Measurements from ENCODE around the gene FKBP3. TPM values are rescaled to one million over a fixed set of nuclear protein-coding genes. Genes with fewer than 3 reads are reported as not detected.
"Not testable (repeated sequence)": the region's sequence is repeated elsewhere in the genome, so short reads cannot be mapped to it uniquely, and the experiment has no call there.

Gene FKBP3
- polyA plus RNA-seq, 3 donors = 115 to 119 (median 119) TPM

DNA sequence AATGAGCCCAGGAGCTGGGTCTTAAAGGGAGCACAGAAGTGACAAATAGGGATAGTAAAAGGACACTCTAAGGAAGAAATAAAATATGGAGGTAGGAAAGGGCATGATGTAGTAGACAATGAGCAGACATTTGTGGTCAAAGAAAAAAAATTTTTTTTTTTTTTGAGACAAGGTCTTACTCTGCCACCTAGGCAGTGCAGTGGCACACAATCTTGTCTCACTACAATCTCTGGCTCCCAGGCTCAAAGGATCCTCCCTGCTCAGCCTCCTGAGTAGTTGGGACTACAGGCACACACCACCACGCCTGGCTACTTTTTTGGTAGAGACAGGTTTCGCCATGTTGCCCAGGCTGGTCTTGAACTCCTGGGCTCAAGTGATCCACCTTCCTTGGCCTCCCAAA, 8.5 kb downstream of the FKBP3 start:
- DNase-seq = no peak

DNA sequence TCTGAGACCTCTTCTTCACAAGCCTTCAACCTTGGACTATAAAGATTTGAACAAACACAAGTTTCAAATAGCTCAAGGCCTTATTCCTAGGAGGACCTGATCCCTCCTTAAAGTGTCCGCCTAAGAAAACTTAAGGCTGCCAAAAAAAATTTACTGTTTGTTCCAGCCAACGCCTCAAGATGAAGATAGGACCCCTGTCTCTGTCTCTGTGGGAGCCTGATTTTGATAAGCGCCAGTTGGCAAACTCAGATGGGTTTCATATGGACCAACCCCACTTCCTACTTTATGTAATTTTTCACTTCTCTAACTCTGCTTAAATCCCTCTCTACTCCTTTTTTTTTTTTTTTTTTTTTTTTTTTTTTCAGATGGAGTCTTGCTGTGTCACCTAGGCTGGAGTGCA, 11.0 kb downstream of the FKBP3 start:
- DNase-seq = no peak

DNA sequence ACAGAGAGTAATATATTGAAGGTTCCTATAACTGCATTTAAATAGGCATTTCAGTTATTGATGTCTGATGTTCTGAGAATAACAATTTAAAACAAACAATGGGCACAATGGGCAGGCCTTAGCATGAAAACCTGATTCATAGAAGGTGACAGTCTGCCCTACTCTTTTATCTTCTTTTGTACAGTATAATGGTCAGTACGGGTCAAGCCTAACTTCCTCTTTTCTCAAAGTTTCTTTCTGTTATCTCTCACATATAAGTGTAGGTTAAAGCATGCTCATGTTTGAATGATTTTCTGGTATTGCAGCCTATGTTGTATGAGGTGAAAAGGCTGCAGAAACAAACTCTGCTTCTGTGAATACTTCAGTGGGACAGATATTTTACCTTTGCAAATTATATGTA, 14.2 kb downstream of the FKBP3 start:
- no peak for DNase-seq

DNA sequence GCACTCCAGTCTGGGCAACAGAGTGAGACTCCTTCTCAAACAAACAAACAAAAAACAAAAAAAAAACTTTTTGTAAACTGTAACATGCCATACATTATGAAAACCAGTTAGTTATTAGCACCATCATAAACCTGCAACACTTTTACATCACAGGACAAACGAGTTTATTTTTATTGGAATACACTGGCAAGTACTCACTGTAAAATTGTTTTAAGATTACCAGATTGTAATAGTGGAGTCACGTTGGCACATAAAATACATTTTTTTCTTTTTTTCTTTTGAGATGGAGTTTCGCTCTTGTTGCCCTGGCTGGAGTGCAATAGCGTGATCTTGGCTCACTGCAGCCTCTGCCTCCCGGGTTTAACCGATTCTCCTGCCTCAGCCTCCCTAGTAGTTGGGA, 15.7 kb downstream of the FKBP3 start:
- no peak for DNase-seq

DNA sequence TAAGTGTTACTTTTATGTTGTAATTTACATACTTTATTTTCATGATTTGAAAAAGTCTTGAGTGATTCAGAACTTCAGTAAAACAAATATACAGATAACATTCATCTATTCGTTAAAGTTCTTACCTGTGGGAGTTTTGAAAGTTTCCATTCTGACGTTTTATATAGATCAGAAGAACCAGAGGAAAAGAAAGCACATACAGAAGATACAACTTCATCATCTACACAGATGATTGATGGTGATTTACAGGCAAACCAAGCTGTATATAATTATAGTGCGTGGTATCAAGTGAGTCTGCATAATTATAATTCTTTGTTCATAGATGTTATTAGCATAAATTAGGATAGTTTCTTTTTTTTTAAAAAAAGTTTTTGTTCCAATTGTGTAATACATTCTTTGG, 20.0 kb downstream of the FKBP3 start:
- no peak for DNase-seq

DNA sequence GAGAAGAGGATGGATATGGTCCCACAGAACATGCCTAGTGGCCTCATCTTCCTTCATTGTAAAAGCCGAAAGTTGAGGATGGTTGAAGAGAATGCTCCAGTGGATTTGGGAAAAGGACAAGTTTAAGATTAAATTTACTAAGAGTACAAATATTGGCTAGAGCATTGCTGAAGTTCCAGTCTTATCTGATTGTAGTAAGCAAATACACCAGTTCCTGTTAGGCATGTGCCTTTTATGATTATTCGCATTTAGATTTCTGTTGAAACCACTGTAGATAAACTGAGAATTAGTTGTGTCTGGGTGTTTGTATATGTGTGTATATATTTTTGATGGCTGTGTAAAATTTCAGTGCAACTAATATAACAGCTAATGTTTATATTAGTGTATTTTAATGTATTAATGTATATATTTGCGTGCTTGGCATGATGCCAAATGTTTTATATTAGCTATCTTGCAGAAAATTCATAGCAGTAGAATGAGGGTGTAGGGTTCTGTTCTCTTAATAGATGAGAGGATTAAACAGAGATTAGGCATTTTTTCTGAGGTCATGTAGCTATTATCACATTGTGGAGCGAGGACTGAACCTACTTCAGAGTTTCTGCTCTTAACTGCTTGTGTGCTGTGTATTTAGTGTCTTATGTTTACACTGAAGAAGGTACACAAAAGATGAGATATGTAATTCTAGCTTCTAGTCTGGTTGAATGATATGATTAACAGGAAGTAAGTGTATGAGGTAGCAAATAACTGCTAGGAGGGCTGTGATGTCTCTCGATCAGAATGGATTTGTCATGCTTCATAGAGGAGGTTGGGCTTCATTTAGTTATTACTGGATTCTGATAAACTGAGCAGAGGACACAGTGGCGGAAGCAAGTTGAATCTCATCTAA, 21.1 kb downstream of the FKBP3 start:
- no peak for DNase-seq

DNA sequence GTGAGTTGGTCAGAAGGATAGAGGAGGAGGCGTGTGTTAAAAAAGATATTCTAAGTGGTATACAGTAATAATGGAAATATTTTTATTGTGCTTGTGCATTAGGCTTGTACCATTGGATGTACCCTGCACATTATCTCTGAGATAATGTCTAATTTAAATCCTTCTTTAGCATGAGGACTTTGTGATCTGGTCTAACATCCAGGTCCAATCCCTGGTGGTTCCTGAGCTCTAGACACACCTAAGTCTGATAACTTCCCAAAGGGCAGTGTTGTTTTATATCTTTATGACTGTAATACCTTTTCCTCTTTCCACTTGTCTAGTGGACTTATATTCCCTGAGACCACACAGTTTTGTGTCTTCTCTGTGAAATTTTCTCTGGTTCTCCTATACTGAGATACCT, 29.7 kb downstream of the FKBP3 start:
- DNase-seq = no peak

DNA sequence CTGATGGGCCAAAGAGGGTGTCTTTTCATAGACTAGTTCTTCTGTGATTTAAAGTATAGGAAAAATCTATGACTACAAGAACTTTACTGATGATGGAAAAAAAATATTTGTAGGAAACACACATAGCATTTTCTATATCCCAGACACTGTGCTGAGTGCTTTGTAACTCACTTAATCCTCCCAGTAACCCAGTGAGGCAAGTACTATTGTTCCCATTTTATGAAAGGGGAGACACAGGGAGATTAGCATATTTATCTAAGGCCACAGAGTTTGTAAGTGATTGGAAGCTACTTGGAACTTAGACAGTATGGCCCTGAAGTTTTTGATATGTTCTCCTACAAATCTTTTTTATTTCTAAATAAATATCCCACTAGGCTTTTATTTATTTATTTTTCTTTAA, 30.5 kb downstream of the FKBP3 start:
- no peak for DNase-seq

DNA sequence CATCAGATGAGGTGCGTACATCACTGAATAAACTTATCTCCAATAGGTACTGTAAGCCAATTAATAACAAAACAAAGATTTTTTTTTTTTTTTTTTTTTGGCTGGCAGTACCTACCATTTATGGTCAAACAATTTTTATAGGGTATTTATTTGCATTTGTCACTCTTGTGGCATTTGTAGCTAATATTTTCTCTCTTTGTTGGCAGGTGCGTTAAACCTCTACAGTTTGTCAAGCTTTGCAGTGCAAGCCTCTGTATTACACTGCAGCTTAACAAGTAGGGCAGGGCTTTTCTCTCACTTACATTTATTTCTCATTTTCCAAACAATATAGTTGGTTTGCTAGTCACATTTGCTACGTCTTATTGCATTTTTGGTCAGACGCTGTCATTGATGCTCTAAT, 38.1 kb downstream of the FKBP3 start:
- DNase-seq = no peak

DNA sequence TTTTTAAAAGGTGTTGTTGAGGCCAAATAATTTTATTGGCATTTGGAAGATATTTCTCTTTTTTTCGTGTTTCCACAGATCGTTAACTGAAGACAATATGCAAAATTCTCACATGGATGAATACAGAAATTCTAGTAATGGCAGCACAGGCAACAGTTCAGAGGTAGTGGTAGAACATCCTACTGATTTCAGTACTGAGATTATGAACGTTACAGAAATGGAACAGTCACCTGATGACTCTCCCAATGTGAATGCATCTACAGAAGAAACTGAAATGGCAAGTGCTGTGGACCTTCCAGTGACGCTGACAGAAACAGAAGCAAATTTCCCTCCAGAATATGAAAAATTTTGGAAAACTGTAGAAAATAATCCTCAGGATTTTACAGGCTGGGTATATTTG, 39.1 kb downstream of the FKBP3 start:
- DNase-seq = no peak

DNA sequence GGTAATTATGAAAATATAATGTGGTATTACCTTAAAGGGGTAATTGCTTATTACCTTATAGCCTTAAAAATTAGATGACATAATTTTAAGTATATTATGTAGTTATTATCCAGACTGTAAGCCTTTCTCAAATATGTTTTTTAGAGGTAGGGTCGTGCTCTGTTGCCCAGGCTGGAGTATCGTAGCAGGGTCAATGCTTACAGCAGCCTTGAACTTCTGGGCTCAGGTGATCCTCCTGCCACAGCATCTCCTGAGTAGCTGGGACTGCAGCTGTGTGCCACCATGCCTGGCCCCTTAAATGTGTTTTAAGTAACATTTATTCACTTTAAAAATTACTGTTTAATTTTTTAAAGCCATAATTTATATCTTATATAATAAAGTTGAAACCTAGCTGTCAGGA, 40.0 kb downstream of the FKBP3 start:
- DNase-seq = no peak

DNA sequence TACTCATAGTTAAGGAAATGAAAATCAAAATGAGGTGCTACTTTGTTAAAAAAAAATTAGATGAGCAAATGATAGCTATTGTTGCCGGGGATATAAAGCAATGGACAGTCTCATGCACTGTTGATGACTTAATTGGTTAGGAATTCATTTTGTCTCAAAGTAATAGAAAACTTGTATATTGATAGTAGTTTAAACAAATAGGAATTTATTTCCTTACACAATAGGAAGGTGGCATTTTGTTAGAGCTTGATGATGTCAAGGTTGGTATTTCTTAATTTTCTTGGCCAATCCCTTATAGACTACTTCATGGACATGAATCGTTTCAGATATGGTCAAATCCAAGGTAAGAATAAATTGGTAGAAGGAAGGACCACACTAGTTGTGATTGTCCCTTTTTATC, 42.6 kb downstream of the FKBP3 start:
- no peak for DNase-seq

DNA sequence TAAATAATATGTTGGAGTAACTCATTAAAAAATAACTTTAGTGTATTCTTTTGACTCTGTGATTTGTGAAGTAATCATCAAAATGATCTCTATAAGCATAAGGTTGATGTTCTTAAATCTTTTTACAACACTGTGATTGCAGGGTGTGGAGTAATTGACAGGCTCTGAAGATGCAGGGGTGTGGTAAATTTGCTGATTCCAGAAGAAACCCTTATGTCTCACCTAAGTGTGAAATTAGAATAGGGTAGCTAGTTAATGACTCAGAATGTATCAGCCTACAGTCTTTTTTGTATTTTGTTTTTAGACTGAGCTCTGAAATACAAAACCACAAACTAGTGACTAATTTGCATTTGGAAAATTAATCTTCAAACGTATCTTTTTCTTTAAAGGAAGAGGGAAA, 44.5 kb downstream of the FKBP3 start:
- no peak for DNase-seq

DNA sequence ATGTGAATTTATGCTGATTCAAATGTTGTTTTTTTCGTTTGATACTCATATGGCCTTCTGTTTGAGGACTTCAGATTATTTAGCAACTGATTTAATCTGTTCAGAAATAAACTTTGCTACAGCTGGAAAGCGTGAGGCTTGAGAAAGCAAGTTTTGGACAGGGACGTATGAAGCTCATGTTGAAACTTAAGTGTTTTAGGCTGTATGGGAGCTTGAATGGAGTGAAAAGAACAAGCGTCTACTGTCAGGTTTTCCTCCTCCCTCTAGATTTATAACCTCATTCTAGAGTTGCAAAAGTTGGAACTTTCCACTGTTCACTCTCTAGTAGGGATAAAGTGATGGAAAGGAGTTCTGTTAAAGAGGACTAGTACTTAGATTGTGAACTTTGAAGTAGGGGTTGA, 49.3 kb downstream of the FKBP3 start:
- DNase-seq = peak; percentile 27

DNA sequence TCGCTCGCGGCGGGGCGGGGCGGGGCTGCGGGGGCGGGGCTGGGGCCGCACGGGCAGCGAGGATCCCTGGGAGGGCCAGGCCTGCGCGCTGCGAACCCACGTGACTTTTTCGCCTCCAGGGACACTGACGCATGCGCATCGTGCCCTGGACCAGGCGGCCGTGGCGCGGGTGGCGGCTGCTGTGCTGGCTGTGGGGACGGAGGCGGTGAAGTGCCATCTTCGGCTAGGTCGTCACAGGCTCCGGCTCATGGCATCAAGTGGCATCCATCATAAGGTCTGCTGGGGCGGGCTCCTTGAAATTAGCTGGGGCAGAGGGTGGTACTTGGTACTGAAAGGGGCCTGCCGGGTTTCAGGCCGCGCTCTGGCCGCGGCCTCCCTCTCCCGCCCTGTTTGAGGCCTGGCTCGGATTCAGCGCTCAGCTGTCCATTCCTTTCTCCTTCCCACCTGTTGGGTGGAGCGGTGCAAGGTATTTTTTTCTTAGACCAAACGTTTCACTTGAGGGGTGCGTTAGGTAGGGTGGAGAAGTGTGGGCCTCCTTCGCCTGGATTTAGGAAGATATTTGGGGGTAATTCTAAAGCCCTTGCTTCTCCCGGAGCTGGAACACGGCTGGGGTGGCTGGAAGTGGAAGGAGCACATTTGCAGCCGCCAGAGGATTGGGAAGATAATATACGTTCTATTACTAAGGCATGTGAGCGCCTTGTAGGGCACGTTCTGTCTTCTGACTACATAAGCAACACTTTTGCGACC, 50.1 kb downstream of the FKBP3 start, which contains the start of gene PRPF39:
Gene PRPF39, plus strand, starts transcription at position 141 of the 747 bp plus-strand sequence. CDS start 11,124 bp downstream, outside the sequence.
- peak; percentile 95 for DNase-seq

DNA sequence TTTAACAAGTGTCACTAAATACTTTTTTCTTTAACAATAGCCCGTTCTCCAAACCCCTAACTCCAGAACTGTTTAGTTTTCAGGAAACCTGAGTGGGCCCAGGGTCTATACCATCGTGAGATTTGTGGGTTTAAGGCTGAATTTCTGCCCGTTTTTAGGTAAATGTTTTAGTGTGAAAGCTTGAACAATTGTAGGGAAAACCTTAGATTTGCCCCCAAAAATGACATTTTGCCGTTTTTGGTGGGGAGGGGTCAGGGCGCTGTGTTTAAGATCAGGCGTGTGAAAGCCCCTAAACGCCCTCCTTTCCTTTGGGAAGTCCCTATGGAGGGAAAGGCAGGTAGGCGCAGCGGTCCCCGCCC, 50.7 kb downstream of the FKBP3 start:
- DNase-seq = no peak

DNA sequence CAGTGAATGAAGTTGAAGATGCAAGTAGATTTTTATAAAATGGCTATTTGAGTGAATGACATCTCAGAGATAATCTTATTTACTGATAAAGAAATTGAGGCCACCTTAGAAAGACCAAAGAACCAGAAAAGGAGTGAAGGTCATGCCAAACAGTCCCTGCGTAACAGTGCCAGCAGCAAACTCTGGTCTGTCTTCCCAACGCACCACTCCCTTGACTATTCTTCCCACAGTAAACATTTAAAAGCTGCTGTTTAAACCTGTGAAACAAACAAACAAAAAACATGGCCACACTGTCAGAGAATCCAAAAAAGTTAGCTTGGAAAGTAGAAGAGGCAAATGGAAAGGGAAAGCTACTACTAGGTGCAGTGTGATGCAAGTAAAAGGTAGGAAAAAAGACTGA, 51.9 kb downstream of the FKBP3 start:
- DNase-seq = no peak

DNA sequence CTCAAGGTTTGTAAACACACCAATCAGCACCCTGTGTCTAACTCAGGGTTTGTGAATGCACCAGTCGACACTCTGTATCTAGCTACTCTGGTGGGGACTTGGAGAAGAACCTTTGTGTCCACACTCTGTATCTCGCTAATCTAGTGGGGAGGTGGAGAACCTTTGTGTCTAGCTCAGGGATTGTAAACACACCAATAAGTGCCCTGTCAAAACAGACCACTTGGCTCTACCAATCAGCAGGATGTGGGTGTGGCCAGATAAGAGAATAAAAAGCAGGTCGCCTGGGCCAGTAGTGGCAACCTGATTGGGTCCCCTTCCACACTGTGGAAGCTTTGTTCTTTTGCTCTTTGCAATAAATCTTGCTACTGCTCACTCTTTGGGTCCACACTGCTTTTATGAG, 53.2 kb downstream of the FKBP3 start:
- DNase-seq = not testable (repeated sequence)

DNA sequence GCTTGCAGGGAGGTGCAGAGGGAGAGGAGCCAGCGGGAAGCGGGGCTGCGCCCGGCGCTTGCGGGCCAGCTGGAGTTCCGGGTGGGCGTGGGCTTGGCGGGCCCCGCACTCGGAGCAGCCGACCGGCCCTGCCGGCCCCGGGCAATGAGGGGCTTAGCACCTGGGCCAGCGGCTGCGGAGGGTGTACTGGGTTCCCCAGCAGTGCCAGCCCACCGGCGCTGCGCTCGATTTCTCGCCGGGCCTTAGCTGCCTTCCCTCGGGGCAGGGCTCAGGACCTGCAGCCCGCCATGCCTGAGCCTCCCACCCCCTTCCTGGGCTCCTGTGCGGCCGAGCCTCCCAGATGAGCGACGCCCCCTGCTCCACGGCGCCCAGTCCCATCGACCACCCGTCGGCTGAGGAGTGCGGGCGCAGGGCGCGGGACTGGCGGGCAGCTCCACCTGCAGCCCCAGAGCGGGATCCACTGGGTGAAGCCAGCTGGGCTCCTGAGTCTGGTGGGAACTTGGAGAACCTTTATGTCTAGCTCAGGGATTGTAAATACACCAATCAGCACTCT, 53.8 kb downstream of the FKBP3 start:
- not testable (repeated sequence) for DNase-seq

DNA sequence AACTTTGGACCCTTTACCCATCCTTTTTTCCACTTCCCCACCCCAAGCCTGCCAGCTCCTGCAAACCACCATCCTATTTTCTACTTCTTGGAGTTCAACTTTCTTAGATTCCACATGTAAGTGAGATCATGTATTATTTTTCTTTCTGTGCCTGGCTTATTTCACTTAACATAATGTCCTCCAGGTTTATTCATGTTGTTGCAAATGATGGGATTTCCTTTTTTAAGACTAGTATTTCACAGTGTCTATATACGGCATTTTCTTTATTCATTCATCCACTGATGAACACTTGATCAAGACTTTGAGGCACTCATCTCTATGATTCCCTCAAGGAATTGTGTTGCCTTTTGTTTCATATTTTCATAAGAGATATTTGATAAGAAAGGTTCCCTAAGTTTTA, 56.0 kb downstream of the FKBP3 start:
- DNase-seq = no peak

DNA sequence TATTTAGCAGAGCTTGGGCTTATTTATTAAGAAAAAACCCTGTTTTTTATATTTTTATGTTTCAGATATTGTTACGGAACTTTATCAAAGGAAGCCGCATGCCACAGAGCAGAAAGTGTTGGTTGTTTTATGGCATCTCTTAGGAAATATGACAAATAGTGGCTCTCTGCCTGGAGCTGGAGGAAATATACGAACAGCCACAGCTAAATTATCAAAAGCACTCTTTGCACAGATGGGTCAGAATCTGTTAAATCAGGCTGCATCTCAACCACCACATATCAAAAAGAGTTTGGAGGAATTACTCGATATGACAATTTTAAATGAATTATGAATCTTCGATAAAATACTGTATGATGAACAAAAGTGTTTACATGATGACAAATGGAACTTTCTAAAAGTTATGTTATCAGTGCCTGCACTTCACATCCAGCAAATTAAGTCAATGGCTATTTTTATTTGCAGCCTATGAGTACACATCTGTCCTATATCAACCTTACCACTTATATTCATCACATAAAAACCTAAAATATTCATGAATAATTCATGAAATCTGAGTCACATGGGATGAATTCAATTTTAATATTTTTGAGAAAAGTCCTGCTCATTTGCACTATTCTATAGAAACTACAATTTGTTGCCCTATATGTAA, 60.9 kb downstream of the FKBP3 start:
- no peak for DNase-seq

DNA sequence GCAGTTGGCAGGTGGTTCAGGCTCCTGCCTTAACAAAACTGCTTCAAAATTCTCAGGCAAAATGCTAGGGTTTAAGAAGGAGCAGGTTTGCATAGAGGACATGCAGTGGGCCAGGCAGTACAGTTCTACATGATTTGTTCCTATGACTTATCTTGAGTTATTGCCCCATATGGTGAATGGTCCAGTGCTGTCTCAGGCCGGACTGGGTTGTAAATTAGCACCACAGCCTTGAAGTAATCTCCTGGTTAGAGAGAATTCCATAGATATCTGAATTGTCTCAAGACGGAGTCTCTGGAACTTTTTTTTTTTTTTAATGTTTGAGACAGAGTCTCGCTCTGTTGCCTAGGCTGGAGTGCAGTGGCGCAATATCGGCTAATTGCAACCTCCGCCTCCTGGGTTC, 62.2 kb downstream of the FKBP3 start:
- DNase-seq = no peak

DNA sequence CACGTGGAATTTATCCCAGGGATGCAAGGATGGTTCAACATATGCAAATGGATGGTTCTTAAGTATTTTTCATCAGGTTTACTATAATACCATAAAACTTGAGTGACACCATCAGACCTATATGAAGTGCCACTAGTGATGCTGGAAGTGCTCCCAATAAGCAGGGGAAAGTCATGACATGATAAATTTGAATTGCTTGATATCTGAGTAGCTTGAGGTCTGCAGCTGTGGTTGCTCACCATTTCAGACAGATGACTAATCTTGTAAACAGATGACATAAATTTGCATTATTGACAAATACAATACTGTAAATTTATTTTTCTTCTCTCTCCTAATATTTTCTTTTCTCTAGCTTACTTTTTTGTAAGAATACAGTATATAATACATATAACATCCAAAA, 64.1 kb downstream of the FKBP3 start:
- no peak for DNase-seq
